Mammary epithelial cell (primary cell): Measurements from ENCODE around the gene DENND5A.

Experiments
- EZH2 ChIP-seq: IDR thresholded peaks from 2 replicates; pipeline ENCODE4 v1.6.1; 2012; ENCODE audit warnings: low read length, inconsistent platforms, borderline replicate concordance
- TF ChIP-seq, protein P1 (sequence below), 2 donors: IDR thresholded peaks in 1 of 2; conservative IDR thresholded peaks in 1 of 2; 2 replicates each; pipeline ENCODE4 v1.5.1; 2011 to 2012; ENCODE audit warnings: inconsistent platforms in 2 of 2, low read length in 2 of 2, mild to moderate bottlenecking in 2 of 2, control low read depth in 1 of 2, low read depth in 1 of 2; ENCODE audit not compliant: insufficient read depth in 1 of 2; ENCODE audit errors: extremely low read depth in 1 of 2

DNA sequence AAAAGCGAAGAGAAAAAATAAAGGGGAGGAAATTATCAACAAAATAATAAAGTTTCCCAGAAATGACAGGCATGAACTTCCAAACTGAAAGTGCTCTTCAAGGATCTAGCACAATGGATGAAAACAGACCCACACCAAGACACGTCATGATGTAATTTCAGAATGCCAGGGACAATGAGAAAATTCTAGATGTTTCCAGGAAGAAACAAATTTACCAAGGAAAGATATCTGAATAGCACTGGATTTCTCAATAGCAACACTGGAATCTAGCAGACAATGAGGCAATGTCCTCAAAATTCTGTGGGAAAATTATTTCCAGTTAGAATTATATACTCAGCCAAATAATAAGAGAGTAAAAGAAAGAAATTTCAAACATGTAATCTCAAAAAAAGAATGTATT is 46.0 kb downstream of the DENND5A start:
- TF ChIP-seq, protein P1, sequence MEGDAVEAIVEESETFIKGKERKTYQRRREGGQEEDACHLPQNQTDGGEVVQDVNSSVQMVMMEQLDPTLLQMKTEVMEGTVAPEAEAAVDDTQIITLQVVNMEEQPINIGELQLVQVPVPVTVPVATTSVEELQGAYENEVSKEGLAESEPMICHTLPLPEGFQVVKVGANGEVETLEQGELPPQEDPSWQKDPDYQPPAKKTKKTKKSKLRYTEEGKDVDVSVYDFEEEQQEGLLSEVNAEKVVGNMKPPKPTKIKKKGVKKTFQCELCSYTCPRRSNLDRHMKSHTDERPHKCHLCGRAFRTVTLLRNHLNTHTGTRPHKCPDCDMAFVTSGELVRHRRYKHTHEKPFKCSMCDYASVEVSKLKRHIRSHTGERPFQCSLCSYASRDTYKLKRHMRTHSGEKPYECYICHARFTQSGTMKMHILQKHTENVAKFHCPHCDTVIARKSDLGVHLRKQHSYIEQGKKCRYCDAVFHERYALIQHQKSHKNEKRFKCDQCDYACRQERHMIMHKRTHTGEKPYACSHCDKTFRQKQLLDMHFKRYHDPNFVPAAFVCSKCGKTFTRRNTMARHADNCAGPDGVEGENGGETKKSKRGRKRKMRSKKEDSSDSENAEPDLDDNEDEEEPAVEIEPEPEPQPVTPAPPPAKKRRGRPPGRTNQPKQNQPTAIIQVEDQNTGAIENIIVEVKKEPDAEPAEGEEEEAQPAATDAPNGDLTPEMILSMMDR (conservative IDR thresholded peaks at IDR 0.05 in 1 of 2, IDR thresholded peaks at IDR 0.05 in 1 of 2; ENCODE audit: extremely low read depth in 1 of 2, insufficient read depth in 1 of 2, low read depth in 1 of 2, low read length in 2 of 2): no peak
- no peak for TF ChIP-seq EZH2
